Kidney epithelial cell (primary cell): Measurements from ENCODE around the gene HMGCR. TPM values are rescaled to one million over a fixed set of nuclear protein-coding genes. Genes with fewer than 3 reads are reported as not detected.
"Not testable (repeated sequence)": the region's sequence is repeated elsewhere in the genome, so short reads cannot be mapped to it uniquely, and the experiment has no call there.

Experiments used
- DNase-seq: peaks from one replicate; pipeline ENCODE4 v3.0.0-alpha.2; 2010; ENCODE audit warnings: low read depth
- H3K27me3 ChIP-seq: 2 replicates; pipeline ENCODE4 v1.6.0; 2011; ENCODE audit warnings: low read length; ENCODE audit not compliant: control insufficient read depth, insufficient read depth
- H3K36me3 ChIP-seq: 2 replicates; pipeline ENCODE4 v1.5.1; 2011; ENCODE audit warnings: low read length; ENCODE audit not compliant: control insufficient read depth, insufficient read depth
- H3K4me3 ChIP-seq: 2 replicates; pipeline ENCODE4 v1.5.1; 2011; ENCODE audit warnings: low read depth, mild to moderate bottlenecking, control low read depth, low read length
- CTCF ChIP-seq: IDR thresholded peaks from 2 replicates; pipeline ENCODE4 v1.5.1; 2011; ENCODE audit warnings: mild to moderate bottlenecking, moderate library complexity, low read length, control low read depth, inconsistent platforms; ENCODE audit not compliant: insufficient read depth, poor library complexity, severe bottlenecking
- total RNA-seq: library from RNA; depleted of rRNA; stranded (reverse); fragments of >200 nt; gene quantifications from 2 replicates; pipeline ENCODE4 v1.2.3, GENCODE V29; 2015

HMGCR gene
- total RNA-seq, 1 donor from 2014 or later, result 67.8 TPM

GRCh38 chr5:75310212-75310611 is 26.8 kb upstream of the HMGCR start:
- no peak overlapping the region for H3K4me3 ChIP-seq
- TF ChIP-seq CTCF, result no peak
- DNase-seq, result no peak
- H3K36me3 ChIP-seq, result no peaks in the 10 kb centered on the region
- H3K27me3 ChIP-seq, result no peaks in the 10 kb centered on the region

GRCh38 chr5:75319148-75319547 is 17.9 kb upstream of the HMGCR start:
- not testable (repeated sequence) for DNase-seq, H3K27me3 ChIP-seq, H3K36me3 ChIP-seq, H3K4me3 ChIP-seq

GRCh38 chr5:75319638-75320037 is 17.4 kb upstream of the HMGCR start:
- no peaks in the 10 kb centered on the region for H3K36me3 ChIP-seq
- no peak overlapping the region for H3K4me3 ChIP-seq
- no peak for DNase-seq
- no peak for TF ChIP-seq CTCF
- H3K27me3 ChIP-seq, result no peaks in the 10 kb centered on the region

GRCh38 chr5:75320371-75320770 is 16.6 kb upstream of the HMGCR start:
- TF ChIP-seq CTCF, result no peak
- no peaks in the 10 kb centered on the region for H3K27me3 ChIP-seq
- no peaks in the 10 kb centered on the region for H3K36me3 ChIP-seq
- DNase-seq, result no peak
- H3K4me3 ChIP-seq, result no peak overlapping the region

- no peaks in the 10 kb centered on the region for H3K36me3 ChIP-seq
- no peak for TF ChIP-seq CTCF
- H3K4me3 ChIP-seq, result no peak overlapping the region
- no peak for DNase-seq
- no peaks in the 10 kb centered on the region for H3K27me3 ChIP-seq
Measured at GRCh38 chr5:75322066-75322465, 15.0 kb upstream of the HMGCR start.

GRCh38 chr5:75324791-75325190 is 12.2 kb upstream of the HMGCR start:
- Histone ChIP-seq H3K4me3 (no peak overlapping the region), H3K27me3 (no peaks in the 10 kb centered on the region)
- TF ChIP-seq CTCF, result no peak

More at GRCh38 chr5:75324791-75325190, 12.2 kb upstream of the HMGCR start:
- no peak for DNase-seq
- H3K36me3 ChIP-seq, result no peaks in the 10 kb centered on the region
